Measurements from ENCODE around the gene OSBPL7. TPM values are rescaled to one million over a fixed set of nuclear protein-coding genes. Genes with fewer than 3 reads are reported as not detected.
A peak's percentile ranks its signal among the peaks of the same experiment; 100 is the strongest.

OSBPL7 gene
- polyA plus RNA-seq, 3 donors, result 1.6 to 17.3 (median 1.6) TPM

DNA sequence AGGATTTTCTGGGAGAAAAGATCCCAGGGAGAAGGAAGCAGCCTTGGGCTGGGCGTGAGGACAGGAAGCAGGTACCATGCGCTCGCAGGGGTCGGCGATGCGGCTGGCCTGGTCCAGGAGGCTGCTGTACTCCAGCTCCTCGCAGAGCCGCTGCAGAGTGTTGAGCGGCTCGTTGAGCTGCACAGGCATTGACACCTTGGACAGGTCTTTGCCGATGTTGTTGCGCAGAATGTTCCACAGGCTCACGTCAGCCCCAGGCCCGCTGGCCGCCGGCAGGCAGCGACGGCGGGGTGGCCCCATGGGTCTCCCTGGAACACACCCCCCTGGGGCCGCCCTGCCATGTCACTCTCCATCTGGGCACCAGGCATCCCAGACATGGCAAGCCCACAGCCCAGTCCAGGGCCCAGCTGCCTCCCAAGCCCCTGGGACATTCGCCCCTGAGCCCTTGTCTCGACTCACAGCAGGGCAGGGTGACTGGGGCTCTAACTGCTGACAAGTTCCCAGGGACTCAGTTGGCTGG is 8.0 kb downstream of the OSBPL7 start:
- 96% methylated on average over 22 of the region's 22 CpGs for WGBS (ENCODE audit: insufficient coverage)

DNA sequence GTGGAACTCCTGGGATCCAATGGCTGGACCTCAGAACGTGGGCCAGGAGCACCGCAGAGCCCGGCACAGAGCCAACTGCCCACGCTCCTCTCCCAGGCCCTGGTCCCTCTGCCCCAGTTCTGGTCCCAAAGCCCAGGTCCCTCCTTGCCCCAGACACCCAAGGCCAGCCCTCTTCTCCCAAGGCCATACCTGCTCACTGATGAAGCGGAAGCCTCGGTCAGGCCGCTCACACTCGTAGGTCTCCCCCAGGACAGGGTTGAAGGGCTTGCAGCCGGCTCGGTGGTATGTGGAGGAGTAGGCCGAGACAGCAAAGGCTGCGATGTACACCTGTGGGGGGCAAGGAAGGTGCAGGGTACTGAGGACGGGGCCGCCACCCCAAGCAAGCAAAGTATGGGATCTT is 8.5 kb downstream of the OSBPL7 start:
- Mint-ChIP-seq H3K27me3 (ENCODE audit: low read depth in 3 of 3) (peaks cover 0 to 2% (median 0%) of the 10 kb centered on the region in 3 donors), H3K4me1 (no peaks in the 10 kb centered on the region), H3K36me3 (peaks cover 83 to 86% of the 10 kb centered on the region in 2 donors), H3K4me3 (no peak overlapping the region), H3K9me3 (no peaks in the 10 kb centered on the region), H3K27ac (no peak overlapping the region)
- Histone ChIP-seq H4K20me1 (ENCODE audit: insufficient read depth, low read length) (no peaks in the 10 kb centered on the region), H3K4me3 (replicated peaks in 1 of 3; ENCODE audit: low read depth in 2 of 3, low read length in 3 of 3) (no peak overlapping the region), H3K36me3 (replicated peaks in 1 of 2; ENCODE audit: control insufficient read depth in 1 of 2, insufficient read depth in 2 of 2, low read length in 2 of 2) (peaks cover 84 to 97% of the 10 kb centered on the region in 2 donors), H3K79me2 (ENCODE audit: insufficient read depth, low read length) (no peaks in the 10 kb centered on the region), H3K4me1 (ENCODE audit: control insufficient read depth in 1 of 2, insufficient read depth in 2 of 2, low read length in 2 of 2) (no peaks in the 10 kb centered on the region), H3K9ac (ENCODE audit: insufficient read depth, low read length, poor library complexity, severe bottlenecking) (no peak overlapping the region), H3K27me3 (ENCODE audit: control insufficient read depth in 2 of 2, insufficient read depth in 2 of 2, low read length in 2 of 2) (no peaks in the 10 kb centered on the region), H3K27ac (ENCODE audit: low read depth in 1 of 2, low read length in 2 of 2) (no peak overlapping the region), H3K4me2 (replicated peaks; ENCODE audit: extremely low read depth, low read length, poor library complexity, severe bottlenecking) (no peak overlapping the region), H2AFZ (ENCODE audit: insufficient read depth, low read depth, low read length, poor library complexity, severe bottlenecking) (no peak overlapping the region), H3K9me3 (replicated peaks in 1 of 2; ENCODE audit: control insufficient read depth in 1 of 2, insufficient read depth in 1 of 2, low read length in 2 of 2) (no peaks in the 10 kb centered on the region)
- TF ChIP-seq, protein P1, sequence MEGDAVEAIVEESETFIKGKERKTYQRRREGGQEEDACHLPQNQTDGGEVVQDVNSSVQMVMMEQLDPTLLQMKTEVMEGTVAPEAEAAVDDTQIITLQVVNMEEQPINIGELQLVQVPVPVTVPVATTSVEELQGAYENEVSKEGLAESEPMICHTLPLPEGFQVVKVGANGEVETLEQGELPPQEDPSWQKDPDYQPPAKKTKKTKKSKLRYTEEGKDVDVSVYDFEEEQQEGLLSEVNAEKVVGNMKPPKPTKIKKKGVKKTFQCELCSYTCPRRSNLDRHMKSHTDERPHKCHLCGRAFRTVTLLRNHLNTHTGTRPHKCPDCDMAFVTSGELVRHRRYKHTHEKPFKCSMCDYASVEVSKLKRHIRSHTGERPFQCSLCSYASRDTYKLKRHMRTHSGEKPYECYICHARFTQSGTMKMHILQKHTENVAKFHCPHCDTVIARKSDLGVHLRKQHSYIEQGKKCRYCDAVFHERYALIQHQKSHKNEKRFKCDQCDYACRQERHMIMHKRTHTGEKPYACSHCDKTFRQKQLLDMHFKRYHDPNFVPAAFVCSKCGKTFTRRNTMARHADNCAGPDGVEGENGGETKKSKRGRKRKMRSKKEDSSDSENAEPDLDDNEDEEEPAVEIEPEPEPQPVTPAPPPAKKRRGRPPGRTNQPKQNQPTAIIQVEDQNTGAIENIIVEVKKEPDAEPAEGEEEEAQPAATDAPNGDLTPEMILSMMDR (IDR thresholded peaks at IDR 0.05), result no peak
- intact Hi-C loops (cut with micrococcal nuclease), result no loop called here
- peak in 1 of 3 donors; percentile 3 for DNase-seq
- WGBS (ENCODE audit: insufficient coverage), result 98% methylated on average over 10 of the region's 14 CpGs

More for the DNA sequence above, 8.0 kb downstream of the OSBPL7 start:
- intact Hi-C loops (cut with micrococcal nuclease), result no loop called here
- Histone ChIP-seq H3K4me1 (ENCODE audit: control insufficient read depth in 1 of 2, insufficient read depth in 2 of 2, low read length in 2 of 2) (no peaks in the 10 kb centered on the region), H3K27me3 (ENCODE audit: control insufficient read depth in 2 of 2, insufficient read depth in 2 of 2, low read length in 2 of 2) (no peaks in the 10 kb centered on the region), H3K27ac (ENCODE audit: low read depth in 1 of 2, low read length in 2 of 2) (no peak overlapping the region), H3K36me3 (replicated peaks in 1 of 2; ENCODE audit: control insufficient read depth in 1 of 2, insufficient read depth in 2 of 2, low read length in 2 of 2) (peaks cover 84 to 97% of the 10 kb centered on the region in 2 donors), H3K79me2 (ENCODE audit: insufficient read depth, low read length) (no peaks in the 10 kb centered on the region), H2AFZ (ENCODE audit: insufficient read depth, low read depth, low read length, poor library complexity, severe bottlenecking) (no peak overlapping the region), H3K9me3 (replicated peaks in 1 of 2; ENCODE audit: control insufficient read depth in 1 of 2, insufficient read depth in 1 of 2, low read length in 2 of 2) (no peaks in the 10 kb centered on the region), H3K4me3 (replicated peaks in 1 of 3; ENCODE audit: low read depth in 2 of 3, low read length in 3 of 3) (no peak overlapping the region), H4K20me1 (ENCODE audit: insufficient read depth, low read length) (no peaks in the 10 kb centered on the region), H3K4me2 (replicated peaks; ENCODE audit: extremely low read depth, low read length, poor library complexity, severe bottlenecking) (no peak overlapping the region), H3K9ac (ENCODE audit: insufficient read depth, low read length, poor library complexity, severe bottlenecking) (no peak overlapping the region)
- no peak overlapping the region for H3K27ac Mint-ChIP-seq
- peaks cover 0 to 2% (median 0%) of the 10 kb centered on the region in 3 donors for H3K27me3 Mint-ChIP-seq (ENCODE audit: low read depth in 3 of 3)
- no peak overlapping the region for H3K4me3 Mint-ChIP-seq
- H3K9me3 Mint-ChIP-seq, result no peaks in the 10 kb centered on the region
- no peak for DNase-seq
- no peaks in the 10 kb centered on the region for H3K4me1 Mint-ChIP-seq
- peaks cover 82 to 86% of the 10 kb centered on the region in 2 donors for H3K36me3 Mint-ChIP-seq
- TF ChIP-seq, protein P1 (IDR thresholded peaks at IDR 0.05), result no peak
